Endothelial cell of umbilical vein (primary cell): ENCODE measurements around the gene PRPF8. TPM values are rescaled to one million over a fixed set of nuclear protein-coding genes. Genes with fewer than 3 reads are reported as not detected.

Experiments used
- BruUV-seq: library from RNA; stranded (reverse); fragments of 400-500 nt; replicated peaks from 2 replicates; lab custom pipeline; 2021; lab: Mats Ljungman, UMichigan
- CTCF ChIA-PET: fragments of 300-600, 350-600 bp; sonication (Branson Sonifier 250); formaldehyde crosslinking; loops from one replicate; lab custom pipeline; 2021; ENCODE audit warnings: antibody characterized with exemption, inconsistent platforms; lab: Charles Lee
- POLR2A ChIA-PET: fragments of 300-600, 350-600 bp; sonication (Branson Sonifier 250); formaldehyde crosslinking; loops from one replicate; lab custom pipeline; 2021; ENCODE audit warnings: antibody characterized with exemption, inconsistent platforms; lab: Charles Lee
- DNase-seq: peaks from one replicate; pipeline ENCODE4 v3.0.0-alpha.2; 2011; ENCODE audit warnings: low read depth, low spot score
- FAIRE-seq: peaks from 2 replicates; lab custom pipeline; 2011; peaks lifted over from hg19 to GRCh38; lab: Jason Lieb, UNC
- H2AFZ ChIP-seq: 2 replicates; pipeline ENCODE4 v1.6.0; 2012; ENCODE audit warnings: low read depth, low read length, control low read depth, inconsistent platforms
- H3K27ac ChIP-seq: 2 replicates; pipeline ENCODE4 v1.5.1; 2011; ENCODE audit warnings: low read depth, mild to moderate bottlenecking, control low read depth, low read length, moderate library complexity; ENCODE audit not compliant: insufficient read depth
- H3K27me3 ChIP-seq, 2 experiments: 2 replicates each; pipeline versions ENCODE4 v1.6.0 to v1.6.1; 2011; ENCODE audit warnings: low read length in 2 of 2, mixed read lengths in 1 of 2; ENCODE audit not compliant: control insufficient read depth in 2 of 2, insufficient read depth in 2 of 2
- H3K36me3 ChIP-seq, 2 experiments: 2 replicates in 1 of 2; 3 replicates in 1 of 2; pipeline ENCODE4 v1.5.1; 2011; ENCODE audit warnings: low read length in 2 of 2, mild to moderate bottlenecking in 1 of 2, moderate library complexity in 1 of 2; ENCODE audit not compliant: control insufficient read depth in 2 of 2, insufficient read depth in 2 of 2; ENCODE audit errors: extremely low read depth in 1 of 2
- H3K4me1 ChIP-seq: 3 replicates; pipeline ENCODE4 v1.5.1; 2011; ENCODE audit warnings: mild to moderate bottlenecking, low read length; ENCODE audit not compliant: control insufficient read depth, insufficient read depth; ENCODE audit errors: extremely low read depth
- H3K4me2 ChIP-seq: 2 replicates; pipeline ENCODE4 v1.6.1; 2011; ENCODE audit warnings: low read length, control low read depth, mixed read lengths; ENCODE audit not compliant: insufficient read depth
- H3K4me3 ChIP-seq, 3 experiments: fragments of 200-600 bp in 1 of 3; sonication (generic), shearing (Covaris generic) in 1 of 3; replicated peaks in 1 of 3; 2 replicates each; pipeline ENCODE4 v1.5.1; 2011 to 2016; ENCODE audit warnings: control low read depth in 3 of 3, low read length in 3 of 3, mild to moderate bottlenecking in 2 of 3, inconsistent platforms in 1 of 3, low read depth in 1 of 3, moderate library complexity in 1 of 3; ENCODE audit not compliant: insufficient read depth in 1 of 3
- H3K79me2 ChIP-seq: 2 replicates; pipeline ENCODE4 v1.6.0; 2012; ENCODE audit warnings: low read length, inconsistent platforms; ENCODE audit not compliant: control insufficient read depth, insufficient read depth
- H3K9ac ChIP-seq: replicated peaks from 2 replicates; pipeline ENCODE3; 2011; ENCODE audit warnings: low read length, control low read depth; ENCODE audit not compliant: insufficient read depth; ENCODE audit errors: extremely low read depth
- H3K9me1 ChIP-seq: replicated peaks from 3 replicates; pipeline ENCODE4 v1.6.0; 2011; ENCODE audit warnings: mild to moderate bottlenecking, low read length; ENCODE audit not compliant: control insufficient read depth, insufficient read depth; ENCODE audit errors: extremely low read depth
- H3K9me3 ChIP-seq: replicated peaks from 2 replicates; pipeline ENCODE4 v1.5.1; 2012; ENCODE audit warnings: low read length, inconsistent platforms; ENCODE audit not compliant: control insufficient read depth, insufficient read depth
- H4K20me1 ChIP-seq: replicated peaks from 2 replicates; pipeline ENCODE3; 2011; ENCODE audit warnings: mild to moderate bottlenecking, low read length; ENCODE audit not compliant: control insufficient read depth, insufficient read depth; ENCODE audit errors: extremely low read depth
- CTCF ChIP-seq, 2 donors: IDR thresholded peaks; 1 replicate in 1 of 2; 2 replicates in 1 of 2; pipeline ENCODE4 v1.5.1; 2011; ENCODE audit warnings: low read length in 2 of 2, mild to moderate bottlenecking in 2 of 2, moderate library complexity in 2 of 2, control low read depth in 1 of 2, inconsistent platforms in 1 of 2, low read depth in 1 of 2; ENCODE audit not compliant: insufficient read depth in 1 of 2; ENCODE audit errors: extremely low read depth in 1 of 2
- EZH2 ChIP-seq: IDR thresholded peaks from 2 replicates; pipeline ENCODE4 v1.6.1; 2012; ENCODE audit warnings: borderline replicate concordance, low read depth, mild to moderate bottlenecking, moderate library complexity, low read length, inconsistent platforms; ENCODE audit not compliant: severe bottlenecking
- FOS ChIP-seq: IDR thresholded peaks from 2 replicates; pipeline ENCODE4 v1.6.1; 2011; ENCODE audit warnings: mild to moderate bottlenecking, low read length, moderate library complexity, borderline replicate concordance; ENCODE audit not compliant: insufficient read depth
- GATA2 ChIP-seq: IDR thresholded peaks from 2 replicates; pipeline ENCODE4 v1.7.0; 2011; ENCODE audit warnings: low read depth, mild to moderate bottlenecking, moderate library complexity, mixed read lengths, low read length; ENCODE audit not compliant: insufficient read length, insufficient read depth
- JUN ChIP-seq: IDR thresholded peaks from 2 replicates; pipeline ENCODE4 v1.6.1; 2011; ENCODE audit warnings: borderline replicate concordance, low read depth; ENCODE audit not compliant: insufficient read length, insufficient read depth
- MYC ChIP-seq: IDR thresholded peaks from one replicate; pipeline ENCODE4 v1.6.1; 2011; ENCODE audit warnings: mild to moderate bottlenecking, low read depth, low read length
- POLR2A ChIP-seq: IDR thresholded peaks from 2 replicates; pipeline ENCODE4 v1.6.1; 2012; ENCODE audit warnings: low read depth, mild to moderate bottlenecking, control low read depth, low read length
- POLR2AphosphoS5 ChIP-seq: IDR thresholded peaks from 2 replicates; pipeline ENCODE4 v1.6.1; 2012; ENCODE audit warnings: low read depth, mild to moderate bottlenecking, control low read depth, low read length, moderate library complexity; ENCODE audit not compliant: insufficient read depth
- dilution Hi-C: fragments of 300-500 bp; cut with MboI; formaldehyde crosslinking; loops from one replicate; pipeline ENCODE4 v1.15.0; 2019; ENCODE audit warnings: low sequenced_read_pairs; ENCODE audit not compliant: extremely low pct_ligation_motif_present
- intact Hi-C: fragments of 100-400 bp; cut with micrococcal nuclease; formaldehyde crosslinking; loops from one replicate; pipeline ENCODE4 v1.10.0; 2022
- polyA plus RNA-seq, 4 experiments: library from polyadenylated mRNA; depleted of rRNA in 3 of 4; stranded (reverse) in 3 of 4; unstranded in 1 of 4; fragments of >200 nt; gene quantifications; 2 replicates each; pipeline versions ENCODE4 v1.2.1 to v1.2.3, GENCODE V29; 2011 to 2012; ENCODE audit warnings: missing spikeins in 1 of 4
- total RNA-seq: library from RNA; stranded (reverse); gene quantifications from 2 replicates; pipeline ENCODE4 v1.2.3, GENCODE V29; 2021
- TF ChIP-seq, protein P1 (sequence below): IDR thresholded peaks from 2 replicates; pipeline ENCODE4 v1.6.1; 2011; ENCODE audit not compliant: insufficient read depth, insufficient read length

PRPF8 gene
- total and polyA plus RNA-seq, 2 donors (not counting 3 experiments of a cell fraction or from before 2014, with no cell fraction given), result 215 to 301 TPM

DNA sequence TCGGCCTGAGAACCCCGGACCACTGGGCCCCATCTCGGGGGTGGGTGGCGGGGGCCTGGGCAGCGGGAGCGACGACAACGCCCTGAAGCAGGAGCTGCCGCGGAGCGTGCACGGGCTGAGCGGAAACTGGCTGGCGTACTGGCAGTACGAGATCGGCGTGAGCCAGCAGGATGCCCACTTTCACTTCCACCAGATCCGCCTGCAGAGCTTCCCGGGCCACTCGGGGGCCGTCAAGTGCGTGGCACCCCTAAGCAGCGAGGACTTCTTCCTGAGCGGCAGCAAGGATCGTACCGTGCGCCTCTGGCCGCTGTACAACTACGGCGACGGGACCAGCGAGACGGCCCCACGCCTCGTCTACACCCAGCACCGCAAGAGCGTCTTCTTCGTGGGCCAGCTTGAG, 49.1 kb upstream of the PRPF8 start:
- Histone ChIP-seq H3K27ac (no peak overlapping the region), H3K4me2 (no peak overlapping the region), H4K20me1 (no peaks in the 10 kb centered on the region), H3K4me3 (no peak overlapping the region), H3K9me1 (no peaks in the 10 kb centered on the region), H3K4me1 (no peaks in the 10 kb centered on the region), H3K36me3 (peaks cover 0 to 6% of the 10 kb centered on the region in 2 experiments), H3K9ac (no peak overlapping the region), H2AFZ (no peak overlapping the region), H3K27me3 (no peaks in the 10 kb centered on the region), H3K79me2 (no peaks in the 10 kb centered on the region), H3K9me3 (no peaks in the 10 kb centered on the region)
- no peak for DNase-seq
- CTCF ChIA-PET, result no interaction called here
- dilution Hi-C loops, result no loop called here
- BruUV-seq, result no TSS peak
- POLR2A ChIA-PET, result no interaction called here
- FAIRE-seq, result no peak
- intact Hi-C loops, result no loop called here
- TF ChIP-seq EZH2 (no peak), POLR2A (no peak), GATA2 (no peak), JUN (no peak), POLR2AphosphoS5 (no peak), MYC (no peak), CTCF (IDR thresholded peaks at IDR 0.05; ENCODE audit: extremely low read depth in 1 of 2, insufficient read depth in 1 of 2, low read depth in 1 of 2, low read length in 2 of 2) (no peak), FOS (no peak)
- TF ChIP-seq, protein P1, sequence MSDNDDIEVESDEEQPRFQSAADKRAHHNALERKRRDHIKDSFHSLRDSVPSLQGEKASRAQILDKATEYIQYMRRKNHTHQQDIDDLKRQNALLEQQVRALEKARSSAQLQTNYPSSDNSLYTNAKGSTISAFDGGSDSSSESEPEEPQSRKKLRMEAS, result no peak
